NCI-H1092 treated with DMSO at 0.1 percent for 48 hours (cell line): Measurements from ENCODE around the gene SLC25A21.
"Not testable (repeated sequence)": the region's sequence is repeated elsewhere in the genome, so short reads cannot be mapped to it uniquely, and the experiment has no call there.

Experiments
- DNase-seq: peaks from one replicate; lab custom pipeline; 2025; lab: John Stamatoyannopoulos, UW

Gene SLC25A21

GRCh38 chr14:36986407-36986806 lies 186.0 kb downstream of the SLC25A21 start:
- no peak for DNase-seq

- no peak for DNase-seq
These were observed 190.4 kb downstream of the SLC25A21 start for GRCh38 chr14:36981832-36982529.

GRCh38 chr14:36980413-36980812 lies 192.0 kb downstream of the SLC25A21 start:
- DNase-seq, result not testable (repeated sequence)

GRCh38 chr14:36979863-36980262 lies 192.5 kb downstream of the SLC25A21 start:
- no peak for DNase-seq

GRCh38 chr14:36976571-36977023 lies 195.8 kb downstream of the SLC25A21 start:
- DNase-seq, result no peak

GRCh38 chr14:36975834-36976233 lies 196.6 kb downstream of the SLC25A21 start:
- DNase-seq, result peak; percentile 33

GRCh38 chr14:36974985-36975384 lies 197.4 kb downstream of the SLC25A21 start:
- no peak for DNase-seq

GRCh38 chr14:36973806-36974442 lies 198.5 kb downstream of the SLC25A21 start:
- DNase-seq, result no peak

GRCh38 chr14:36971263-36971855 lies 201.0 kb downstream of the SLC25A21 start:
- DNase-seq, result no peak

GRCh38 chr14:36967892-36968555 lies 204.4 kb downstream of the SLC25A21 start:
- no peak for DNase-seq

- DNase-seq, result no peak
These were observed 216.4 kb downstream of the SLC25A21 start for GRCh38 chr14:36955967-36956366.

- no peak for DNase-seq
These were observed 217.0 kb downstream of the SLC25A21 start for GRCh38 chr14:36955376-36955775.

GRCh38 chr14:36952689-36953088 lies 219.7 kb downstream of the SLC25A21 start:
- DNase-seq, result no peak

- no peak for DNase-seq
These were observed 221.0 kb downstream of the SLC25A21 start for GRCh38 chr14:36951380-36951911.

- DNase-seq, result no peak
These were observed 221.6 kb downstream of the SLC25A21 start for GRCh38 chr14:36950812-36951211.

- no peak for DNase-seq
These were observed 223.0 kb downstream of the SLC25A21 start for GRCh38 chr14:36949371-36949770.

GRCh38 chr14:36948157-36948859 lies 224.1 kb downstream of the SLC25A21 start:
- no peak for DNase-seq

GRCh38 chr14:36947362-36947761 lies 225.0 kb downstream of the SLC25A21 start:
- no peak for DNase-seq

- no peak for DNase-seq
These were observed 225.5 kb downstream of the SLC25A21 start for GRCh38 chr14:36946872-36947271.

GRCh38 chr14:36944307-36945010 lies 227.9 kb downstream of the SLC25A21 start:
- DNase-seq, result no peak
